GM12891 (cell line): ENCODE measurements around the gene CD248.

Experiments
- PAX5 ChIP-seq: IDR thresholded peaks from 2 replicates; pipeline ENCODE4 v1.6.1; 2011; ENCODE audit warnings: low read length, moderate library complexity, mild to moderate bottlenecking; ENCODE audit not compliant: insufficient read depth, severe bottlenecking
- POLR2A ChIP-seq: IDR thresholded peaks from 2 replicates; pipeline ENCODE4 v1.6.1; 2011; ENCODE audit warnings: low read depth, low read length, control low read depth
- POLR2AphosphoS5 ChIP-seq: IDR thresholded peaks from 2 replicates; pipeline ENCODE4 v1.6.1; 2011; ENCODE audit warnings: low read depth, low read length, control low read depth
- POU2F2 ChIP-seq: IDR thresholded peaks from 2 replicates; pipeline ENCODE4 v1.6.1; 2011; ENCODE audit warnings: low read depth, mild to moderate bottlenecking, control low read depth, low read length, moderate library complexity
- SPI1 ChIP-seq: IDR thresholded peaks from 2 replicates; pipeline ENCODE4 v1.6.1; 2011; ENCODE audit warnings: low read depth, low read length, control low read depth
- TAF1 ChIP-seq: IDR thresholded peaks from 2 replicates; pipeline ENCODE4 v1.6.1; 2011; ENCODE audit warnings: low read depth, low read length, control low read depth

GRCh38 chr11:66363187-66363601 is 46.4 kb upstream of the CD248 start:
- TF ChIP-seq TAF1 (no peak), POLR2A (no peak), POLR2AphosphoS5 (no peak), SPI1 (no peak), POU2F2 (no peak), PAX5 (no peak)
